SK-N-SH (cell line): ENCODE measurements around the gene NFILZ. TPM values are rescaled to one million over a fixed set of nuclear protein-coding genes. Genes with fewer than 3 reads are reported as not detected.

Experiments used
- CTCF ChIA-PET: fragments of 300-600, 350-600 bp; formaldehyde crosslinking; extraction: SDS; loops from one replicate; lab custom pipeline; 2021; lab: Yijun Ruan, JAX
- POLR2A ChIA-PET: fragments of 350-600 bp; sonication (Branson Sonifier 250); formaldehyde crosslinking; extraction: SDS; loops from one replicate; lab custom pipeline; 2020; ENCODE audit warnings: antibody characterized with exemption, inconsistent platforms; lab: Yijun Ruan, JAX
- DNase-seq: peaks from one replicate; pipeline ENCODE4 v3.0.0; 2012
- H2AFZ ChIP-seq: fragments of 200-600 bp; sonication (generic); 2 replicates; pipeline ENCODE4 v1.8.1; 2016; ENCODE audit warnings: antibody characterized with exemption, mild to moderate bottlenecking, low read depth
- H3F3A ChIP-seq: fragments of 200-600 bp; sonication (generic); replicated peaks from 2 replicates; pipeline ENCODE3; 2016; ENCODE audit warnings: antibody characterized with exemption, mild to moderate bottlenecking; ENCODE audit not compliant: insufficient read depth
- H3K27ac ChIP-seq, 2 experiments: fragments of 200-500 bp in 1 of 2; fragments of 200-600 bp in 1 of 2; sonication (Bioruptor generic) in 1 of 2; sonication (generic), shearing (Covaris generic) in 1 of 2; 2 replicates each; pipeline versions ENCODE4 v1.5.1 to v1.6.1; 2014 to 2016; ENCODE audit warnings: low read depth in 2 of 2, inconsistent platforms in 1 of 2, low read length in 1 of 2, mild to moderate bottlenecking in 1 of 2, mixed read lengths in 1 of 2
- H3K27me3 ChIP-seq: fragments of 200-600 bp; sonication (generic), shearing (Covaris generic); 2 replicates; pipeline ENCODE4 v1.6.1; 2016; ENCODE audit warnings: mixed run types; ENCODE audit not compliant: insufficient read depth
- H3K36me3 ChIP-seq, 2 experiments: fragments of 200-500 bp in 1 of 2; fragments of 200-600 bp in 1 of 2; sonication (Bioruptor generic) in 1 of 2; sonication (generic) in 1 of 2; replicated peaks in 1 of 2; 2 replicates each; pipeline versions ENCODE3 to v1.5.1; 2014 to 2016; ENCODE audit warnings: low read length in 1 of 2, mild to moderate bottlenecking in 1 of 2; ENCODE audit not compliant: insufficient read depth in 2 of 2, control insufficient read depth in 1 of 2
- H3K4me1 ChIP-seq, 2 experiments: fragments of 200-500 bp in 1 of 2; fragments of 200-600 bp in 1 of 2; sonication (Bioruptor generic) in 1 of 2; sonication (generic), shearing (Covaris generic) in 1 of 2; 2 replicates each; pipeline versions ENCODE4 v1.5.1 to v1.6.1; 2014 to 2016; ENCODE audit warnings: low read depth in 1 of 2, low read length in 1 of 2, mixed run types in 1 of 2; ENCODE audit not compliant: insufficient read depth in 2 of 2, control insufficient read depth in 1 of 2
- H3K4me2 ChIP-seq: fragments of 200-600 bp; sonication (generic), shearing (Covaris generic); 2 replicates; pipeline ENCODE4 v1.6.1; 2017; ENCODE audit warnings: mixed run types
- H3K4me3 ChIP-seq, 2 experiments: fragments of 200-500 bp in 1 of 2; fragments of 200-600 bp in 1 of 2; sonication (Bioruptor generic) in 1 of 2; sonication (generic), shearing (Covaris generic) in 1 of 2; 2 replicates each; pipeline versions ENCODE4 v1.5.1 to v1.8.1; 2014 to 2016; ENCODE audit warnings: low read depth in 2 of 2, inconsistent platforms in 1 of 2, low read length in 1 of 2, mild to moderate bottlenecking in 1 of 2, mixed read lengths in 1 of 2, moderate library complexity in 1 of 2
- H3K79me2 ChIP-seq: fragments of 200-600 bp; sonication (generic); 2 replicates; pipeline ENCODE4 v1.8.1; 2017; ENCODE audit warnings: mild to moderate bottlenecking; ENCODE audit not compliant: insufficient read depth
- H3K9ac ChIP-seq: fragments of 200-600 bp; sonication (generic); 2 replicates; pipeline ENCODE4 v1.6.1; 2017; ENCODE audit warnings: mixed run types
- H3K9me2 ChIP-seq: fragments of 200-600 bp; sonication (generic); 2 replicates; pipeline ENCODE4 v1.6.1; 2017; ENCODE audit warnings: mixed run types
- H3K9me3 ChIP-seq: fragments of 200-600 bp; sonication (generic); 2 replicates; pipeline ENCODE4 v1.6.1; 2017; ENCODE audit warnings: mixed run types, mild to moderate bottlenecking, moderate library complexity
- H4K20me1 ChIP-seq: fragments of 200-600 bp; sonication (generic); 2 replicates; pipeline ENCODE4 v1.6.1; 2017; ENCODE audit warnings: mild to moderate bottlenecking, mixed run types; ENCODE audit not compliant: insufficient read depth
- ELF1 ChIP-seq: IDR thresholded peaks from 2 replicates; pipeline ENCODE4 v1.4.0; 2012
- EZH2phosphoT487 ChIP-seq: fragments of 200-600 bp; sonication (generic); IDR thresholded peaks from 2 replicates; pipeline ENCODE4 v1.6.1; 2017; ENCODE audit warnings: low read depth, mixed run types, mild to moderate bottlenecking, antibody characterized with exemption, moderate library complexity, borderline replicate concordance
- FOSL2 ChIP-seq: IDR thresholded peaks from 2 replicates; pipeline ENCODE4 v1.4.0; 2012; ENCODE audit warnings: low read depth, mild to moderate bottlenecking, moderate library complexity, borderline replicate concordance
- FOXJ3 ChIP-seq: sonication (generic); formaldehyde crosslinking; IDR thresholded peaks from 2 replicates; pipeline ENCODE4 v1.5.1; 2020; ENCODE audit warnings: mild to moderate bottlenecking, missing genetic modification reagents
- GABPA ChIP-seq: IDR thresholded peaks from 2 replicates; pipeline ENCODE4 v1.4.0; 2012; ENCODE audit warnings: low read depth, mild to moderate bottlenecking
- GATA2 ChIP-seq: sonication (generic); formaldehyde crosslinking; IDR thresholded peaks from 2 replicates; pipeline ENCODE4 v1.5.0; 2020; ENCODE audit warnings: mild to moderate bottlenecking, missing genetic modification reagents
- POLR2AphosphoS5 ChIP-seq: IDR thresholded peaks from 2 replicates; pipeline ENCODE4 v1.6.1; 2012; ENCODE audit warnings: low read depth, low read length
- RAD21 ChIP-seq: IDR thresholded peaks from 2 replicates; pipeline ENCODE4 v1.6.1; 2012; ENCODE audit warnings: mild to moderate bottlenecking, low read length
- RFX5 ChIP-seq: IDR thresholded peaks from 2 replicates; pipeline ENCODE4 v1.6.1; 2012; ENCODE audit warnings: mild to moderate bottlenecking, improper control_type of control experiment, low read length
- TEAD4 ChIP-seq: IDR thresholded peaks from 2 replicates; pipeline ENCODE4 v1.4.0; 2012; ENCODE audit warnings: mild to moderate bottlenecking, borderline replicate concordance; ENCODE audit not compliant: insufficient read depth
- USF1 ChIP-seq: IDR thresholded peaks from 2 replicates; pipeline ENCODE4 v1.4.0; 2012; ENCODE audit warnings: low read depth, borderline replicate concordance
- YY1 ChIP-seq: IDR thresholded peaks from 2 replicates; pipeline ENCODE4 v1.4.0; 2012; ENCODE audit warnings: low read depth, mild to moderate bottlenecking
- WGBS: methylation state at CpG from one replicate; pipeline ENCODE4 v1.1.6; 2017; ENCODE audit warnings: low lambda C conversion rate; 5-methylcytosine and 5-hydroxymethylcytosine counted together
- polyA plus RNA-seq, 3 experiments: library from polyadenylated mRNA; depleted of rRNA; stranded (reverse); fragments of >200 nt; gene quantifications; 2 replicates each; pipeline ENCODE4 v1.2.3, GENCODE V29; 2012
- TF ChIP-seq, protein P1 (sequence below): IDR thresholded peaks from 2 replicates; pipeline ENCODE4; 2012
- TF ChIP-seq, protein P2 (sequence below): fragments of 150-350 bp; IDR thresholded peaks from 2 replicates; pipeline ENCODE4 v1.6.1; 2017; ENCODE audit warnings: antibody characterized with exemption, low read length, low read depth, borderline replicate concordance

The NFILZ gene
- polyA plus RNA-seq, 1 of the 3 experiments (the other 2 are of a cell fraction), result not detected

GRCh38 chr19:8663920-8664670 is 33.7 kb downstream of the NFILZ start:
- Histone ChIP-seq H3K36me3 (no peaks in the 10 kb centered on the region), H3K4me2 (no peak overlapping the region), H3K27me3 (peaks cover 48% of the 10 kb centered on the region), H4K20me1 (no peaks in the 10 kb centered on the region), H3F3A (no peaks in the 10 kb centered on the region), H3K79me2 (no peaks in the 10 kb centered on the region), H3K4me1 (no peaks in the 10 kb centered on the region), H3K27ac (no peak overlapping the region), H3K4me3 (no peak overlapping the region), H2AFZ (no peak overlapping the region), H3K9ac (no peak overlapping the region), H3K9me3 (no peaks in the 10 kb centered on the region), H3K9me2 (no peaks in the 10 kb centered on the region)
- ChIA-PET POLR2A (no interaction called here), CTCF (interaction anchor here (0.8 kb wide), 1 partner anchor 10 kb away, joined by 4 read pairs; no protein-coding TSS in a partner anchor)
- no peak for TF ChIP-seq RAD21
- 23% methylated on average over 9 of the region's 22 CpGs for WGBS
- DNase-seq, result no peak

DNA sequence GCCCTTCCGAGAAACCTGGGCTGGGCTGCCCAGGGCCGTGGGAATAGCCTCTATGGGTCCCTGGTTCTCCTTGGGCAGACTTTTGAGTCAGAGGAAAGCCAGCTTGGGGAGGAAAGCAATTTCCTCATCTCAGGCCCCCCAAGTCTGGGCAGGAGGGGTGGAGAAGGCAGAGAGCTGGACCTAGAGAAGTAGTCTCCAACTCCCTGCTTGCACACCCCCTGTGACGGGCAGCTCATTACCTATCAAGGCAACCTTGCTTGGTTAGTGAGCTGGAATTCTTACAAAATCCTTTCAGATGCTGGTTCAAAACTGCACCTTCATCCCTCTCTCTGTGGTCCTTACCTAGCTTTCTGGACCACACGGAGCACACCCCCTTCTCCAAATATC is 34.2 kb downstream of the NFILZ start:
- POLR2A ChIA-PET, result no interaction called here

More for the DNA sequence above, 34.2 kb downstream of the NFILZ start:
- CTCF ChIA-PET, result interaction anchor here (1.0 kb wide), 2 partner anchors 23 to 30 kb away, joined by 3 to 4 read pairs; no protein-coding TSS in a partner anchor
- no peak for DNase-seq
- no peaks in the 10 kb centered on the region for H4K20me1 ChIP-seq
- H2AFZ ChIP-seq, result no peak overlapping the region
- H3K79me2 ChIP-seq, result no peaks in the 10 kb centered on the region
- H3K9me3 ChIP-seq, result no peaks in the 10 kb centered on the region
- TF ChIP-seq EZH2phosphoT487, result no peak
- no peak for TF ChIP-seq RFX5
- no peak for TF ChIP-seq POLR2AphosphoS5
- TF ChIP-seq TEAD4, result no peak
- TF ChIP-seq GATA2 (CRISPR knock-in tag), result no peak
- TF ChIP-seq GABPA, result no peak
- TF ChIP-seq, protein P1, sequence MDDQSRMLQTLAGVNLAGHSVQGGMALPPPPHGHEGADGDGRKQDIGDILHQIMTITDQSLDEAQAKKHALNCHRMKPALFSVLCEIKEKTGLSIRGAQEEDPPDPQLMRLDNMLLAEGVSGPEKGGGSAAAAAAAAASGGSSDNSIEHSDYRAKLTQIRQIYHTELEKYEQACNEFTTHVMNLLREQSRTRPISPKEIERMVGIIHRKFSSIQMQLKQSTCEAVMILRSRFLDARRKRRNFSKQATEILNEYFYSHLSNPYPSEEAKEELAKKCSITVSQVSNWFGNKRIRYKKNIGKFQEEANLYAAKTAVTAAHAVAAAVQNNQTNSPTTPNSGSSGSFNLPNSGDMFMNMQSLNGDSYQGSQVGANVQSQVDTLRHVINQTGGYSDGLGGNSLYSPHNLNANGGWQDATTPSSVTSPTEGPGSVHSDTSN, result no peak
- TF ChIP-seq FOXJ3 (CRISPR knock-in tag), result no peak
- TF ChIP-seq RAD21, result no peak
- no peak for TF ChIP-seq YY1
- TF ChIP-seq FOSL2, result no peak
- TF ChIP-seq, protein P2, sequence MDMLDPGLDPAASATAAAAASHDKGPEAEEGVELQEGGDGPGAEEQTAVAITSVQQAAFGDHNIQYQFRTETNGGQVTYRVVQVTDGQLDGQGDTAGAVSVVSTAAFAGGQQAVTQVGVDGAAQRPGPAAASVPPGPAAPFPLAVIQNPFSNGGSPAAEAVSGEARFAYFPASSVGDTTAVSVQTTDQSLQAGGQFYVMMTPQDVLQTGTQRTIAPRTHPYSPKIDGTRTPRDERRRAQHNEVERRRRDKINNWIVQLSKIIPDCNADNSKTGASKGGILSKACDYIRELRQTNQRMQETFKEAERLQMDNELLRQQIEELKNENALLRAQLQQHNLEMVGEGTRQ, result no peak
- TF ChIP-seq ELF1, result no peak
- no peak for TF ChIP-seq USF1
- H3K4me1 ChIP-seq, result no peaks in the 10 kb centered on the region
- peaks cover 42% of the 10 kb centered on the region for H3K27me3 ChIP-seq
- H3F3A ChIP-seq, result no peaks in the 10 kb centered on the region
- H3K9ac ChIP-seq, result no peak overlapping the region
- WGBS, result 14% methylated on average over 2 of the region's 4 CpGs
- H3K9me2 ChIP-seq, result no peaks in the 10 kb centered on the region
- no peaks in the 10 kb centered on the region for H3K36me3 ChIP-seq
- no peak overlapping the region for H3K27ac ChIP-seq
- no peak overlapping the region for H3K4me3 ChIP-seq
- no peak overlapping the region for H3K4me2 ChIP-seq
